Aorta (tissue), 5 donors: ENCODE data around the gene ZNF592. TPM values are rescaled to one million over a fixed set of nuclear protein-coding genes. Genes with fewer than 3 reads are reported as not detected.

Experiments used
- ATAC-seq: fragments of 200-7000 bp; cut with Tn5 transposase; one replicate; pipeline ENCODE4 v1.9.1; 2022; ENCODE audit warnings: moderate library complexity; ENCODE audit not compliant: low FRiP score
- DNase-seq, 2 donors: peaks; one replicate each; pipeline ENCODE4 v3.0.0-alpha.2; 2020
- H3K27ac ChIP-seq, 2 donors: one replicate each; pipeline ENCODE4 v1.5.1; 2013; ENCODE audit warnings: low read length in 2 of 2, mild to moderate bottlenecking in 2 of 2, moderate library complexity in 2 of 2, control low read depth in 1 of 2, inconsistent platforms in 1 of 2, low read depth in 1 of 2
- H3K27me3 ChIP-seq, 2 donors: one replicate each; pipeline ENCODE4 v1.6.1; 2013; ENCODE audit warnings: control low read depth in 1 of 2, low read length in 1 of 2, mild to moderate bottlenecking in 1 of 2, moderate library complexity in 1 of 2; ENCODE audit not compliant: insufficient read depth in 2 of 2, control insufficient read depth in 1 of 2
- H3K36me3 ChIP-seq, 2 donors: one replicate each; pipeline ENCODE4 v1.6.1; 2013; ENCODE audit warnings: control low read depth in 1 of 2, low read length in 1 of 2, mild to moderate bottlenecking in 1 of 2; ENCODE audit not compliant: insufficient read depth in 2 of 2, control insufficient read depth in 1 of 2
- H3K4me1 ChIP-seq, 2 donors: one replicate each; pipeline ENCODE4 v1.6.1; 2013; ENCODE audit warnings: low read length in 2 of 2, control low read depth in 1 of 2, mild to moderate bottlenecking in 1 of 2, moderate library complexity in 1 of 2; ENCODE audit not compliant: insufficient read depth in 2 of 2, control insufficient read depth in 1 of 2
- H3K4me3 ChIP-seq, 2 donors: one replicate each; pipeline ENCODE4 v1.5.1; 2013; ENCODE audit warnings: low read length in 2 of 2, control low read depth in 1 of 2, mild to moderate bottlenecking in 1 of 2
- H3K9me3 ChIP-seq: one replicate; pipeline ENCODE4 v1.6.1; 2013; ENCODE audit warnings: mild to moderate bottlenecking, low read length; ENCODE audit not compliant: control insufficient read depth
- WGBS, 2 donors: extraction: QIAGEN DNeasy Blood & Tissue Kit; methylation state at CpG; one replicate each; pipeline ENCODE4 v1.1.7; 2013; 5-methylcytosine and 5-hydroxymethylcytosine counted together
- intact Hi-C, 2 donors: fragments of 100-400 bp; cut with DNase I; formaldehyde crosslinking; loops; one replicate each; pipeline versions ENCODE4 v1.14.2 to v1.15.0; 2022
- polyA plus RNA-seq, 2 donors: library from polyadenylated mRNA; stranded (reverse); fragments of 200-250 nt; gene quantifications; one replicate each; pipeline ENCODE4 v1.2.3, GENCODE V29; 2013
- total RNA-seq, 2 donors: library from RNA; stranded (reverse); fragmentation: NEBNext Ultra II Directional; extraction: Animal tissue kit (Norgen Biotek cat#: 25700); gene quantifications; one replicate each; pipeline ENCODE4 v1.2.1, GENCODE V29; 2021
- donor health status: healthy with polysubstance abuse.
- donor health status: Bipolar disorder and iron deficiency.
- donor health status: DM: no; HTN: no; CAD: no.
- donor health status: DM: no; HTN: no; CAD: no.
- donor health status: DM: yes; HTN: yes; CAD: no.

The ZNF592 gene
- total and polyA plus RNA-seq, 4 donors = 6.8 to 35.8 (median 19.2) TPM

- WGBS, 2 donors = 84 to 88% methylated on average over 3 of the region's 3 CpGs
- H3K4me1 ChIP-seq = no peaks in the 10 kb centered on the region
- intact Hi-C loops = no loop called here
- H3K36me3 ChIP-seq = peaks cover 3 to 12% of the 10 kb centered on the region in 2 donors
- no peak overlapping the region for H3K4me3 ChIP-seq
- no peaks in the 10 kb centered on the region for H3K27me3 ChIP-seq
- no peak overlapping the region for H3K27ac ChIP-seq
- no peak for DNase-seq
- H3K9me3 ChIP-seq = no peaks in the 10 kb centered on the region
- ATAC-seq = no peak
Measured at GRCh38 chr15:84780492-84780891, 32.1 kb downstream of the ZNF592 start.

- ATAC-seq (no peak), DNase-seq (no peak)
- H3K9me3 ChIP-seq = no peaks in the 10 kb centered on the region
- intact Hi-C loops = no loop called here
- no peak overlapping the region for H3K27ac ChIP-seq
- peaks cover 3 to 12% of the 10 kb centered on the region in 2 donors for H3K36me3 ChIP-seq
- H3K27me3 ChIP-seq = no peaks in the 10 kb centered on the region
- H3K4me1 ChIP-seq = peaks cover 3 to 4% of the 10 kb centered on the region in 2 donors
- no peak overlapping the region for H3K4me3 ChIP-seq
- WGBS, 2 donors = 96 to 100% methylated on average over 1 of the region's 1 CpG
Measured at GRCh38 chr15:84781495-84781894, 33.1 kb downstream of the ZNF592 start.

- Histone ChIP-seq H3K9me3 (no peaks in the 10 kb centered on the region), H3K27ac (no peak overlapping the region), H3K4me3 (no peak overlapping the region), H3K4me1 (peaks cover 3 to 4% of the 10 kb centered on the region in 2 donors), H3K27me3 (no peaks in the 10 kb centered on the region), H3K36me3 (peaks cover 3 to 12% of the 10 kb centered on the region in 2 donors)
- DNase-seq (no peak), ATAC-seq (no peak)
- intact Hi-C loops = no loop called here
Measured at GRCh38 chr15:84782346-84782745, 34.0 kb downstream of the ZNF592 start.

GRCh38 chr15:84783493-84784251, 35.3 kb downstream of the ZNF592 start:
- Histone ChIP-seq H3K27me3 (no peaks in the 10 kb centered on the region), H3K4me1 (peaks cover 3 to 4% of the 10 kb centered on the region in 2 donors), H3K4me3 (no peak overlapping the region), H3K36me3 (peaks cover 3 to 12% of the 10 kb centered on the region in 2 donors), H3K27ac (no peak overlapping the region), H3K9me3 (no peaks in the 10 kb centered on the region)
- WGBS, 2 donors = 80 to 82% methylated on average over 12 of the region's 12 CpGs
- ATAC-seq (no peak), DNase-seq (no peak)
- intact Hi-C loops = no loop called here

GRCh38 chr15:84784262-84784661, 35.9 kb downstream of the ZNF592 start:
- Histone ChIP-seq H3K9me3 (no peaks in the 10 kb centered on the region), H3K27ac (no peak overlapping the region), H3K4me1 (peaks cover 3 to 4% of the 10 kb centered on the region in 2 donors), H3K27me3 (no peaks in the 10 kb centered on the region), H3K36me3 (peaks cover 3 to 12% of the 10 kb centered on the region in 2 donors), H3K4me3 (no peak overlapping the region)
- ATAC-seq (no peak), DNase-seq (no peak)
- WGBS, 2 donors = 93 to 94% methylated on average over 17 of the region's 17 CpGs
- intact Hi-C loops = no loop called here

GRCh38 chr15:84785053-84785452, 36.7 kb downstream of the ZNF592 start:
- 70 to 77% methylated on average over 5 of the region's 5 CpGs for WGBS, 2 donors
- ATAC-seq = no peak
- H3K27ac ChIP-seq = no peak overlapping the region

GRCh38 chr15:84788500-84788899, 40.1 kb downstream of the ZNF592 start:
- H3K36me3 ChIP-seq = peaks cover 3 to 12% of the 10 kb centered on the region in 2 donors
- no peaks in the 10 kb centered on the region for H3K27me3 ChIP-seq
- DNase-seq = no peak
- peaks cover 3 to 4% of the 10 kb centered on the region in 2 donors for H3K4me1 ChIP-seq
- no peak overlapping the region for H3K27ac ChIP-seq
- intact Hi-C loops = loop anchor here in 1 of 2 donors (5.0 kb wide), 1 partner anchor 41 kb away; the partner anchor contains the start of gene ZNF592
- no peaks in the 10 kb centered on the region for H3K9me3 ChIP-seq
- ATAC-seq = no peak
- WGBS, 2 donors = 52 to 65% methylated on average over 2 of the region's 2 CpGs
- no peak overlapping the region for H3K4me3 ChIP-seq

More at GRCh38 chr15:84785053-84785452, 36.7 kb downstream of the ZNF592 start:
- no peaks in the 10 kb centered on the region for H3K9me3 ChIP-seq
- H3K4me1 ChIP-seq = peaks cover 3 to 4% of the 10 kb centered on the region in 2 donors
- intact Hi-C loops = loop anchor here in 1 of 2 donors (5.0 kb wide), 1 partner anchor 38 kb away; the partner anchor contains the start of gene ZNF592
- DNase-seq = no peak
- H3K36me3 ChIP-seq = peaks cover 3 to 12% of the 10 kb centered on the region in 2 donors
- H3K27me3 ChIP-seq = no peaks in the 10 kb centered on the region
- no peak overlapping the region for H3K4me3 ChIP-seq

- DNase-seq = no peak
- Histone ChIP-seq H3K36me3 (peaks cover 0 to 4% of the 10 kb centered on the region in 2 donors), H3K27ac (no peak overlapping the region)
Measured at GRCh38 chr15:84789762-84790161, 41.4 kb downstream of the ZNF592 start.

GRCh38 chr15:84790676-84791075, 42.3 kb downstream of the ZNF592 start:
- H3K4me1 ChIP-seq = peaks cover 3 to 4% of the 10 kb centered on the region in 2 donors
- no peaks in the 10 kb centered on the region for H3K9me3 ChIP-seq
- peaks cover 0 to 4% of the 10 kb centered on the region in 2 donors for H3K36me3 ChIP-seq
- ATAC-seq (no peak), DNase-seq (no peak)
- 94 to 96% methylated on average over 4 of the region's 4 CpGs for WGBS, 2 donors
- no peak overlapping the region for H3K4me3 ChIP-seq
- no peaks in the 10 kb centered on the region for H3K27me3 ChIP-seq
- H3K27ac ChIP-seq = no peak overlapping the region
- intact Hi-C loops = no loop called here

More at GRCh38 chr15:84789762-84790161, 41.4 kb downstream of the ZNF592 start:
- intact Hi-C loops = loop anchor here in 1 of 2 donors (5.0 kb wide), 1 partner anchor 42 kb away; the partner anchor contains the start of gene ZNF592
- H3K4me3 ChIP-seq = no peak overlapping the region
- no peaks in the 10 kb centered on the region for H3K27me3 ChIP-seq
- H3K9me3 ChIP-seq = no peaks in the 10 kb centered on the region
- WGBS, 2 donors = 92 to 93% methylated on average over 5 of the region's 5 CpGs
- no peak for ATAC-seq
- peaks cover 3 to 4% of the 10 kb centered on the region in 2 donors for H3K4me1 ChIP-seq
